HEK293 (cell line): ENCODE results near the gene R3HDM2.

Experiments used
- CTCF ChIP-seq: fragments of 450-650 bp; formaldehyde crosslinking; IDR thresholded peaks from 2 replicates; pipeline ENCODE4 v1.5.1; 2016; ENCODE audit warnings: missing biosample characterization, missing genetic modification characterization
- PATZ1 ChIP-seq: fragments of 450-650 bp; formaldehyde crosslinking; IDR thresholded peaks from 2 replicates; pipeline ENCODE4 v1.5.1; 2016; ENCODE audit warnings: missing biosample characterization, missing genetic modification characterization
- SALL2 ChIP-seq: fragments of 450-650 bp; formaldehyde crosslinking; IDR thresholded peaks from 2 replicates; pipeline ENCODE4 v1.5.0; 2017; ENCODE audit warnings: missing biosample characterization, mild to moderate bottlenecking, missing genetic modification characterization, borderline replicate concordance
- SP2 ChIP-seq: fragments of 450-650 bp; formaldehyde crosslinking; IDR thresholded peaks from 2 replicates; pipeline ENCODE4 v1.5.1; 2016; ENCODE audit warnings: missing biosample characterization, missing genetic modification characterization
- WT1 ChIP-seq: fragments of 450-650 bp; formaldehyde crosslinking; IDR thresholded peaks from 2 replicates; pipeline ENCODE4 v1.5.1; 2016; ENCODE audit warnings: missing biosample characterization, missing genetic modification characterization
- ZBTB20 ChIP-seq: fragments of 450-650 bp; formaldehyde crosslinking; IDR thresholded peaks from 2 replicates; pipeline ENCODE4 v1.5.1; 2016; ENCODE audit warnings: missing biosample characterization, missing genetic modification characterization
- ZBTB21 ChIP-seq: fragments of 450-650 bp; formaldehyde crosslinking; IDR thresholded peaks from 2 replicates; pipeline ENCODE4 v1.5.1; 2017; ENCODE audit warnings: missing biosample characterization, missing genetic modification characterization
- ZBTB44 ChIP-seq: fragments of 450-650 bp; IDR thresholded peaks from 2 replicates; pipeline ENCODE4 v1.5.1; 2018; ENCODE audit warnings: missing biosample characterization, mild to moderate bottlenecking, missing genetic modification characterization
- ZFP69B ChIP-seq: fragments of 450-650 bp; formaldehyde crosslinking; IDR thresholded peaks from 2 replicates; pipeline ENCODE4 v1.5.1; 2016; ENCODE audit warnings: missing biosample characterization, missing genetic modification characterization
- ZNF146 ChIP-seq: fragments of 450-650 bp; formaldehyde crosslinking; IDR thresholded peaks from 2 replicates; pipeline ENCODE4 v1.5.1; 2016; ENCODE audit warnings: missing biosample characterization, missing genetic modification characterization
- ZNF585B ChIP-seq: fragments of 450-650 bp; formaldehyde crosslinking; IDR thresholded peaks from 2 replicates; pipeline ENCODE4 v1.5.1; 2016; ENCODE audit warnings: missing biosample characterization, missing genetic modification characterization
- TF ChIP-seq, protein P1 (sequence below): fragments of 450-650 bp; formaldehyde crosslinking; IDR thresholded peaks from 2 replicates; pipeline ENCODE4 v1.5.1; 2016; ENCODE audit warnings: missing biosample characterization, missing genetic modification characterization
- TF ChIP-seq, protein P2 (sequence below): sonication (generic); formaldehyde crosslinking; IDR thresholded peaks from 2 replicates; pipeline ENCODE4 v1.8.1; 2022; ENCODE audit warnings: mild to moderate bottlenecking, moderate library complexity, missing genetic modification reagents
- TF ChIP-seq, protein P3 (sequence below): fragments of 450-650 bp; formaldehyde crosslinking; IDR thresholded peaks from 2 replicates; pipeline ENCODE4 v1.5.1; 2016; ENCODE audit warnings: missing biosample characterization, missing genetic modification characterization

GRCh38 chr12:57448669-57449068 is 17.8 kb upstream of the R3HDM2 start:
- TF ChIP-seq, protein P1, sequence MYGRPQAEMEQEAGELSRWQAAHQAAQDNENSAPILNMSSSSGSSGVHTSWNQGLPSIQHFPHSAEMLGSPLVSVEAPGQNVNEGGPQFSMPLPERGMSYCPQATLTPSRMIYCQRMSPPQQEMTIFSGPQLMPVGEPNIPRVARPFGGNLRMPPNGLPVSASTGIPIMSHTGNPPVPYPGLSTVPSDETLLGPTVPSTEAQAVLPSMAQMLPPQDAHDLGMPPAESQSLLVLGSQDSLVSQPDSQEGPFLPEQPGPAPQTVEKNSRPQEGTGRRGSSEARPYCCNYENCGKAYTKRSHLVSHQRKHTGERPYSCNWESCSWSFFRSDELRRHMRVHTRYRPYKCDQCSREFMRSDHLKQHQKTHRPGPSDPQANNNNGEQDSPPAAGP (tag by site-specific recombination): no peak
- no peak for TF ChIP-seq WT1
- TF ChIP-seq, protein P2, sequence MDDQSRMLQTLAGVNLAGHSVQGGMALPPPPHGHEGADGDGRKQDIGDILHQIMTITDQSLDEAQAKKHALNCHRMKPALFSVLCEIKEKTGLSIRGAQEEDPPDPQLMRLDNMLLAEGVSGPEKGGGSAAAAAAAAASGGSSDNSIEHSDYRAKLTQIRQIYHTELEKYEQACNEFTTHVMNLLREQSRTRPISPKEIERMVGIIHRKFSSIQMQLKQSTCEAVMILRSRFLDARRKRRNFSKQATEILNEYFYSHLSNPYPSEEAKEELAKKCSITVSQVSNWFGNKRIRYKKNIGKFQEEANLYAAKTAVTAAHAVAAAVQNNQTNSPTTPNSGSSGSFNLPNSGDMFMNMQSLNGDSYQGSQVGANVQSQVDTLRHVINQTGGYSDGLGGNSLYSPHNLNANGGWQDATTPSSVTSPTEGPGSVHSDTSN (CRISPR knock-in tag): no peak
- TF ChIP-seq, protein P3, sequence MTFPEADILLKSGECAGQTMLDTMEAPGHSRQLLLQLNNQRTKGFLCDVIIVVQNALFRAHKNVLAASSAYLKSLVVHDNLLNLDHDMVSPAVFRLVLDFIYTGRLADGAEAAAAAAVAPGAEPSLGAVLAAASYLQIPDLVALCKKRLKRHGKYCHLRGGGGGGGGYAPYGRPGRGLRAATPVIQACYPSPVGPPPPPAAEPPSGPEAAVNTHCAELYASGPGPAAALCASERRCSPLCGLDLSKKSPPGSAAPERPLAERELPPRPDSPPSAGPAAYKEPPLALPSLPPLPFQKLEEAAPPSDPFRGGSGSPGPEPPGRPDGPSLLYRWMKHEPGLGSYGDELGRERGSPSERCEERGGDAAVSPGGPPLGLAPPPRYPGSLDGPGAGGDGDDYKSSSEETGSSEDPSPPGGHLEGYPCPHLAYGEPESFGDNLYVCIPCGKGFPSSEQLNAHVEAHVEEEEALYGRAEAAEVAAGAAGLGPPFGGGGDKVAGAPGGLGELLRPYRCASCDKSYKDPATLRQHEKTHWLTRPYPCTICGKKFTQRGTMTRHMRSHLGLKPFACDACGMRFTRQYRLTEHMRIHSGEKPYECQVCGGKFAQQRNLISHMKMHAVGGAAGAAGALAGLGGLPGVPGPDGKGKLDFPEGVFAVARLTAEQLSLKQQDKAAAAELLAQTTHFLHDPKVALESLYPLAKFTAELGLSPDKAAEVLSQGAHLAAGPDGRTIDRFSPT (tag by site-specific recombination): no peak
- TF ChIP-seq SALL2 (tag by site-specific recombination): no peak
- TF ChIP-seq ZFP69B (tag by site-specific recombination): no peak
- TF ChIP-seq ZBTB21 (tag by site-specific recombination): no peak
- TF ChIP-seq ZNF585B (tag by site-specific recombination): no peak
- TF ChIP-seq ZNF146 (tag by site-specific recombination): no peak
- TF ChIP-seq CTCF (tag by site-specific recombination): no peak
- no peak for TF ChIP-seq PATZ1 (tag by site-specific recombination)
- no peak for TF ChIP-seq ZBTB44 (tag by site-specific recombination)
- TF ChIP-seq SP2 (tag by site-specific recombination): no peak
- TF ChIP-seq ZBTB20: no peak
